ENCODE measurements around the gene RCBTB2.

Gene RCBTB2

GRCh38 chr13:48570216-48570828 is 37.4 kb upstream of the RCBTB2 start:
- H3K9me3 ChIP-seq (ENCODE audit: control insufficient read depth, insufficient read depth, low read length) = no peaks in the 10 kb centered on the region
- H3K36me3 ChIP-seq (ENCODE audit: insufficient read depth, low read length) = no peaks in the 10 kb centered on the region
- no peak overlapping the region for H3K9ac ChIP-seq (ENCODE audit: low read depth, low read length)
- H3K4me1 ChIP-seq (ENCODE audit: insufficient read depth, low read length) = no peaks in the 10 kb centered on the region

- no peaks in the 10 kb centered on the region for H3K9me3 ChIP-seq (ENCODE audit: control insufficient read depth, insufficient read depth, low read length)
- H3K36me3 ChIP-seq (ENCODE audit: insufficient read depth, low read length) = no peaks in the 10 kb centered on the region
- H3K9ac ChIP-seq (ENCODE audit: low read depth, low read length) = no peak overlapping the region
- H3K4me1 ChIP-seq (ENCODE audit: insufficient read depth, low read length) = no peaks in the 10 kb centered on the region
Measured at GRCh38 chr13:48569104-48569666, 36.3 kb upstream of the RCBTB2 start.

GRCh38 chr13:48568370-48569103 is 35.7 kb upstream of the RCBTB2 start:
- Histone ChIP-seq H3K9ac (ENCODE audit: low read depth, low read length) (no peak overlapping the region), H3K36me3 (ENCODE audit: insufficient read depth, low read length) (no peaks in the 10 kb centered on the region), H3K9me3 (ENCODE audit: control insufficient read depth, insufficient read depth, low read length) (no peaks in the 10 kb centered on the region), H3K4me1 (ENCODE audit: insufficient read depth, low read length) (no peaks in the 10 kb centered on the region)

GRCh38 chr13:48567515-48568369 is 34.9 kb upstream of the RCBTB2 start:
- Histone ChIP-seq H3K4me1 (ENCODE audit: insufficient read depth, low read length) (no peaks in the 10 kb centered on the region), H3K9ac (ENCODE audit: low read depth, low read length) (no peak overlapping the region)

GRCh38 chr13:48564056-48564455 is 31.2 kb upstream of the RCBTB2 start:
- H3K9me3 ChIP-seq (ENCODE audit: control insufficient read depth, insufficient read depth, low read length) = no peaks in the 10 kb centered on the region
- no peaks in the 10 kb centered on the region for H3K36me3 ChIP-seq (ENCODE audit: insufficient read depth, low read length)
- H3K9ac ChIP-seq (ENCODE audit: low read depth, low read length) = no peak overlapping the region
- H3K4me1 ChIP-seq (ENCODE audit: insufficient read depth, low read length) = no peaks in the 10 kb centered on the region

More at GRCh38 chr13:48567515-48568369, 34.9 kb upstream of the RCBTB2 start:
- Histone ChIP-seq H3K36me3 (ENCODE audit: insufficient read depth, low read length) (no peaks in the 10 kb centered on the region), H3K9me3 (ENCODE audit: control insufficient read depth, insufficient read depth, low read length) (no peaks in the 10 kb centered on the region)

- Histone ChIP-seq H3K4me1 (ENCODE audit: insufficient read depth, low read length) (no peaks in the 10 kb centered on the region), H3K9ac (ENCODE audit: low read depth, low read length) (no peak overlapping the region)
Measured at GRCh38 chr13:48563626-48564025, 30.7 kb upstream of the RCBTB2 start.

GRCh38 chr13:48562296-48563066 is 29.6 kb upstream of the RCBTB2 start:
- no peak overlapping the region for H3K9ac ChIP-seq (ENCODE audit: low read depth, low read length)
- H3K9me3 ChIP-seq (ENCODE audit: control insufficient read depth, insufficient read depth, low read length) = no peaks in the 10 kb centered on the region
- no peaks in the 10 kb centered on the region for H3K36me3 ChIP-seq (ENCODE audit: insufficient read depth, low read length)
- H3K4me1 ChIP-seq (ENCODE audit: insufficient read depth, low read length) = no peaks in the 10 kb centered on the region

More at GRCh38 chr13:48563626-48564025, 30.7 kb upstream of the RCBTB2 start:
- Histone ChIP-seq H3K36me3 (ENCODE audit: insufficient read depth, low read length) (no peaks in the 10 kb centered on the region), H3K9me3 (ENCODE audit: control insufficient read depth, insufficient read depth, low read length) (no peaks in the 10 kb centered on the region)

GRCh38 chr13:48561466-48562235 is 28.8 kb upstream of the RCBTB2 start:
- no peaks in the 10 kb centered on the region for H3K36me3 ChIP-seq (ENCODE audit: insufficient read depth, low read length)
- no peak overlapping the region for H3K9ac ChIP-seq (ENCODE audit: low read depth, low read length)
- H3K4me1 ChIP-seq (ENCODE audit: insufficient read depth, low read length) = no peaks in the 10 kb centered on the region
- no peaks in the 10 kb centered on the region for H3K9me3 ChIP-seq (ENCODE audit: control insufficient read depth, insufficient read depth, low read length)

GRCh38 chr13:48560657-48561337 is 27.9 kb upstream of the RCBTB2 start:
- no peak overlapping the region for H3K9ac ChIP-seq (ENCODE audit: low read depth, low read length)
- H3K9me3 ChIP-seq (ENCODE audit: control insufficient read depth, insufficient read depth, low read length) = no peaks in the 10 kb centered on the region
- no peaks in the 10 kb centered on the region for H3K36me3 ChIP-seq (ENCODE audit: insufficient read depth, low read length)
- no peaks in the 10 kb centered on the region for H3K4me1 ChIP-seq (ENCODE audit: insufficient read depth, low read length)

GRCh38 chr13:48559638-48560320 is 26.9 kb upstream of the RCBTB2 start:
- Histone ChIP-seq H3K36me3 (ENCODE audit: insufficient read depth, low read length) (no peaks in the 10 kb centered on the region), H3K9me3 (ENCODE audit: control insufficient read depth, insufficient read depth, low read length) (no peaks in the 10 kb centered on the region), H3K9ac (ENCODE audit: low read depth, low read length) (no peak overlapping the region), H3K4me1 (ENCODE audit: insufficient read depth, low read length) (no peaks in the 10 kb centered on the region)

- H3K36me3 ChIP-seq (ENCODE audit: insufficient read depth, low read length) = no peaks in the 10 kb centered on the region
- H3K4me1 ChIP-seq (ENCODE audit: insufficient read depth, low read length) = no peaks in the 10 kb centered on the region
- no peak overlapping the region for H3K9ac ChIP-seq (ENCODE audit: low read depth, low read length)
- H3K9me3 ChIP-seq (ENCODE audit: control insufficient read depth, insufficient read depth, low read length) = no peaks in the 10 kb centered on the region; the same call in none of the 2 replicates
Measured at GRCh38 chr13:48556817-48557216, 23.9 kb upstream of the RCBTB2 start.

GRCh38 chr13:48555441-48555840 is 22.6 kb upstream of the RCBTB2 start:
- Histone ChIP-seq H3K9ac (ENCODE audit: low read depth, low read length) (no peak overlapping the region), H3K36me3 (ENCODE audit: insufficient read depth, low read length) (no peaks in the 10 kb centered on the region), H3K9me3 (ENCODE audit: control insufficient read depth, insufficient read depth, low read length) (peaks cover 7% of the 10 kb centered on the region), H3K4me1 (ENCODE audit: insufficient read depth, low read length) (no peaks in the 10 kb centered on the region)

All from ES-I3 (cell line).